GM23338 (cell line): ENCODE results near the gene ICE1. TPM values are rescaled to one million over a fixed set of nuclear protein-coding genes. Genes with fewer than 3 reads are reported as not detected.

Source experiments
- ATAC-seq: fragments of 200-7000 bp; cut with Tn5 transposase; 3 replicates; pipeline ENCODE4 v1.9.1; 2020
- DNase-seq: peaks from one replicate; pipeline ENCODE4 v3.0.0-alpha.2; 2015; ENCODE audit warnings: low spot score
- H2AFZ ChIP-seq: fragments of 200-600 bp; sonication (generic); 2 replicates; pipeline ENCODE4 v1.8.0; 2016; ENCODE audit warnings: antibody characterized with exemption, mild to moderate bottlenecking, moderate library complexity
- H3F3A ChIP-seq: fragments of 200-600 bp; sonication (generic); replicated peaks from 2 replicates; pipeline ENCODE4 v1.8.0; 2017; ENCODE audit warnings: antibody characterized with exemption, mixed run types, low read depth
- H3K27ac ChIP-seq: fragments of 200-600 bp; sonication (generic); 2 replicates; pipeline ENCODE4 v1.6.1; 2016; ENCODE audit warnings: low read depth
- H3K27me3 ChIP-seq: fragments of 200-600 bp; sonication (generic); 2 replicates; pipeline ENCODE4 v1.8.0; 2016; ENCODE audit warnings: mild to moderate bottlenecking, mixed run types, moderate library complexity; ENCODE audit not compliant: insufficient read depth
- H3K36me3 ChIP-seq: fragments of 200-600 bp; sonication (generic); 2 replicates; pipeline ENCODE4 v1.8.0; 2016; ENCODE audit warnings: mild to moderate bottlenecking; ENCODE audit not compliant: insufficient read depth
- H3K4me1 ChIP-seq: fragments of 200-600 bp; sonication (generic); 2 replicates; pipeline ENCODE4 v1.8.0; 2016; ENCODE audit warnings: mild to moderate bottlenecking, moderate library complexity; ENCODE audit not compliant: insufficient read depth
- H3K4me2 ChIP-seq: fragments of 200-600 bp; sonication (generic); 2 replicates; pipeline ENCODE4 v1.7.1; 2017; ENCODE audit warnings: mixed run types
- H3K4me3 ChIP-seq: fragments of 200-600 bp; sonication (generic); 2 replicates; pipeline ENCODE4 v1.6.1; 2016; ENCODE audit warnings: mixed run types
- H3K79me2 ChIP-seq: fragments of 200-600 bp; sonication (generic); replicated peaks from 2 replicates; pipeline ENCODE4 v1.8.0; 2017; ENCODE audit warnings: mild to moderate bottlenecking; ENCODE audit not compliant: insufficient read depth
- H3K9me2 ChIP-seq: fragments of 200-600 bp; sonication (generic); 2 replicates; pipeline ENCODE4 v1.8.0; 2017; ENCODE audit not compliant: insufficient read depth
- H4K20me1 ChIP-seq: fragments of 200-600 bp; sonication (generic); replicated peaks from 2 replicates; pipeline ENCODE4 v1.8.0; 2017; ENCODE audit warnings: mild to moderate bottlenecking; ENCODE audit not compliant: insufficient read depth
- H3K27ac Mint-ChIP-seq: 2 replicates; pipeline ENCODE4 v1.8.0; 2020; ENCODE audit warnings: inconsistent platforms, mild to moderate bottlenecking, moderate library complexity, mixed read lengths
- H3K27me3 Mint-ChIP-seq: 3 replicates; pipeline ENCODE4 v1.8.0; 2022; ENCODE audit warnings: low read depth, mild to moderate bottlenecking, moderate library complexity, mixed read lengths, inconsistent platforms; ENCODE audit not compliant: insufficient read depth, poor library complexity
- H3K36me3 Mint-ChIP-seq: 3 replicates; pipeline ENCODE4 v1.8.0; 2021; ENCODE audit warnings: low read depth, mild to moderate bottlenecking, inconsistent platforms, moderate library complexity, mixed read lengths
- H3K4me1 Mint-ChIP-seq: 3 replicates; pipeline ENCODE4 v1.8.0; 2020; ENCODE audit warnings: mild to moderate bottlenecking, inconsistent platforms, mixed read lengths
- H3K4me3 Mint-ChIP-seq: 3 replicates; pipeline ENCODE4 v1.8.0; 2021; ENCODE audit warnings: moderate library complexity, mild to moderate bottlenecking, inconsistent platforms, mixed read lengths
- H3K9me3 Mint-ChIP-seq: 3 replicates; pipeline ENCODE4 v1.8.0; 2020; ENCODE audit warnings: moderate library complexity, mild to moderate bottlenecking, inconsistent platforms, mixed read lengths
- CREB1 ChIP-seq: fragments of 250-450 bp; sonication (Bioruptor Pico); IDR thresholded peaks from 2 replicates; pipeline ENCODE4 v1.5.0; 2020; ENCODE audit warnings: low read depth, mild to moderate bottlenecking, moderate library complexity
- EZH2 ChIP-seq: fragments of 200-600 bp; sonication (generic); IDR thresholded peaks from one replicate; pipeline ENCODE4 v1.8.0; 2017; ENCODE audit warnings: antibody characterized with exemption, mild to moderate bottlenecking, low read depth; ENCODE audit not compliant: unreplicated experiment
- EZH2phosphoT487 ChIP-seq: fragments of 200-600 bp; sonication (generic); IDR thresholded peaks from one replicate; pipeline ENCODE4 v1.8.1; 2018; ENCODE audit warnings: antibody characterized with exemption; ENCODE audit not compliant: unreplicated experiment
- JUNB ChIP-seq: IDR thresholded peaks from one replicate; pipeline ENCODE4 v1.6.1; 2016; ENCODE audit warnings: antibody characterized with exemption; ENCODE audit not compliant: unreplicated experiment
- NANOG ChIP-seq: IDR thresholded peaks from 2 replicates; pipeline ENCODE4 v1.6.1; 2016; ENCODE audit warnings: antibody characterized with exemption, borderline replicate concordance
- POLR2AphosphoS5 ChIP-seq: IDR thresholded peaks from 2 replicates; pipeline ENCODE4 v1.6.1; 2016; ENCODE audit warnings: antibody characterized with exemption, low read depth
- REST ChIP-seq: IDR thresholded peaks from one replicate; pipeline ENCODE4 v1.6.1; 2018; ENCODE audit warnings: antibody characterized with exemption; ENCODE audit not compliant: unreplicated experiment
- STAT1 ChIP-seq: IDR thresholded peaks from one replicate; pipeline ENCODE4 v1.6.1; 2016; ENCODE audit warnings: antibody characterized with exemption; ENCODE audit not compliant: unreplicated experiment
- ZNF114 ChIP-seq: fragments of 250-450 bp; sonication (Bioruptor Pico); IDR thresholded peaks from 2 replicates; pipeline ENCODE4 v1.5.0; 2020; ENCODE audit warnings: mild to moderate bottlenecking, moderate library complexity
- ZNF331 ChIP-seq: fragments of 250-450 bp; sonication (Bioruptor Pico); IDR thresholded peaks from 2 replicates; pipeline ENCODE4 v1.5.0; 2020; ENCODE audit warnings: low read depth, mild to moderate bottlenecking, moderate library complexity
- polyA plus RNA-seq: library from polyadenylated mRNA; unstranded; fragments of >200 nt; fragmentation: Nextera tagmentation; extraction: Ambion mirVana; gene quantifications from 2 replicates; pipeline ENCODE4 v1.2.1, GENCODE V29; 2016
- total RNA-seq: library from RNA; depleted of rRNA; stranded (reverse); fragments of >200 nt; shearing (Covaris generic); gene quantifications from 2 replicates; pipeline ENCODE4 v1.2.3, GENCODE V29; 2014
- TF ChIP-seq, protein P1 (sequence below): fragments of 250-450 bp; sonication (Bioruptor Pico); IDR thresholded peaks from 2 replicates; pipeline ENCODE4 v1.5.0; 2020; ENCODE audit warnings: mild to moderate bottlenecking, moderate library complexity
- TF ChIP-seq, protein P2 (sequence below), 2 experiments: fragments of 200-600 bp in 1 of 2; sonication (generic) in 1 of 2; conservative IDR thresholded peaks; 2 replicates each; pipeline versions ENCODE4 v1.5.1 to v1.6.1; 2016 to 2017; ENCODE audit warnings: antibody characterized with exemption in 2 of 2, low read depth in 2 of 2, mild to moderate bottlenecking in 2 of 2, moderate library complexity in 1 of 2
- TF ChIP-seq, protein P3 (sequence below): IDR thresholded peaks from 2 replicates; pipeline ENCODE4 v1.6.1; 2016; ENCODE audit warnings: antibody characterized with exemption

ICE1 gene
- total and polyA plus RNA-seq, 2 experiments from 2014 or later, result 59.5 to 65.1 TPM

DNA sequence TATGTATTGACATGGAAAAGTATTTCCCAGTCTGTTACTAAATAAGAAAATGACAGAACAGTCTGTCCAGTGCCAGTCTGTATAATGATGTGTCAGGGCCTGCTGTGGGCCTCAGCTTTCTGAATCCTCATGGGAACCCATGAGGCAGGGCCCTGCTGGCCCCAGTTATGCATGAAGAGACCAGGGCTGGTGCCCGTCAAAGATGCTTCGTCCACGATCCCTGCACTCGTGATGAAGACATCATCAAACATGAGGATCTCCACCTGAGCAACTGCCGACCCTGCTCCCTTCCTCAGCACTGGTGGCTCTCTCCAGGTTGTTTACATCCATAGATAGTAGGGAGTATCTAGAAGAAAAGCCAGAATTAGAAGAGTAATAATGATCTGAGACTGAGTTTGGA lies 52.5 kb downstream of the ICE1 start:
- no peaks in the 10 kb centered on the region for H3K9me2 ChIP-seq
- peaks cover 63% of the 10 kb centered on the region for H3K36me3 Mint-ChIP-seq
- no peak for ATAC-seq

More for the DNA sequence above, 52.5 kb downstream of the ICE1 start:
- H3K4me3 ChIP-seq, result no peak overlapping the region
- H3K27ac ChIP-seq, result no peak overlapping the region
- H3K4me1 ChIP-seq, result no peaks in the 10 kb centered on the region
- Mint-ChIP-seq H3K4me3 (no peak overlapping the region), H3K4me1 (no peaks in the 10 kb centered on the region), H3K27ac (no peak overlapping the region), H3K9me3 (peaks cover 3% of the 10 kb centered on the region; the same call in 1 of the 3 replicates), H3K27me3 (peaks cover 2% of the 10 kb centered on the region)
- no peak overlapping the region for H3K4me2 ChIP-seq
- H2AFZ ChIP-seq, result no peak overlapping the region
- peaks cover under 1% of the 10 kb centered on the region; the same call in 1 of the 2 replicates for H4K20me1 ChIP-seq
- no peaks in the 10 kb centered on the region for H3K27me3 ChIP-seq
- H3K79me2 ChIP-seq, result no peaks in the 10 kb centered on the region
- no peaks in the 10 kb centered on the region for H3F3A ChIP-seq
- TF ChIP-seq, protein P1, sequence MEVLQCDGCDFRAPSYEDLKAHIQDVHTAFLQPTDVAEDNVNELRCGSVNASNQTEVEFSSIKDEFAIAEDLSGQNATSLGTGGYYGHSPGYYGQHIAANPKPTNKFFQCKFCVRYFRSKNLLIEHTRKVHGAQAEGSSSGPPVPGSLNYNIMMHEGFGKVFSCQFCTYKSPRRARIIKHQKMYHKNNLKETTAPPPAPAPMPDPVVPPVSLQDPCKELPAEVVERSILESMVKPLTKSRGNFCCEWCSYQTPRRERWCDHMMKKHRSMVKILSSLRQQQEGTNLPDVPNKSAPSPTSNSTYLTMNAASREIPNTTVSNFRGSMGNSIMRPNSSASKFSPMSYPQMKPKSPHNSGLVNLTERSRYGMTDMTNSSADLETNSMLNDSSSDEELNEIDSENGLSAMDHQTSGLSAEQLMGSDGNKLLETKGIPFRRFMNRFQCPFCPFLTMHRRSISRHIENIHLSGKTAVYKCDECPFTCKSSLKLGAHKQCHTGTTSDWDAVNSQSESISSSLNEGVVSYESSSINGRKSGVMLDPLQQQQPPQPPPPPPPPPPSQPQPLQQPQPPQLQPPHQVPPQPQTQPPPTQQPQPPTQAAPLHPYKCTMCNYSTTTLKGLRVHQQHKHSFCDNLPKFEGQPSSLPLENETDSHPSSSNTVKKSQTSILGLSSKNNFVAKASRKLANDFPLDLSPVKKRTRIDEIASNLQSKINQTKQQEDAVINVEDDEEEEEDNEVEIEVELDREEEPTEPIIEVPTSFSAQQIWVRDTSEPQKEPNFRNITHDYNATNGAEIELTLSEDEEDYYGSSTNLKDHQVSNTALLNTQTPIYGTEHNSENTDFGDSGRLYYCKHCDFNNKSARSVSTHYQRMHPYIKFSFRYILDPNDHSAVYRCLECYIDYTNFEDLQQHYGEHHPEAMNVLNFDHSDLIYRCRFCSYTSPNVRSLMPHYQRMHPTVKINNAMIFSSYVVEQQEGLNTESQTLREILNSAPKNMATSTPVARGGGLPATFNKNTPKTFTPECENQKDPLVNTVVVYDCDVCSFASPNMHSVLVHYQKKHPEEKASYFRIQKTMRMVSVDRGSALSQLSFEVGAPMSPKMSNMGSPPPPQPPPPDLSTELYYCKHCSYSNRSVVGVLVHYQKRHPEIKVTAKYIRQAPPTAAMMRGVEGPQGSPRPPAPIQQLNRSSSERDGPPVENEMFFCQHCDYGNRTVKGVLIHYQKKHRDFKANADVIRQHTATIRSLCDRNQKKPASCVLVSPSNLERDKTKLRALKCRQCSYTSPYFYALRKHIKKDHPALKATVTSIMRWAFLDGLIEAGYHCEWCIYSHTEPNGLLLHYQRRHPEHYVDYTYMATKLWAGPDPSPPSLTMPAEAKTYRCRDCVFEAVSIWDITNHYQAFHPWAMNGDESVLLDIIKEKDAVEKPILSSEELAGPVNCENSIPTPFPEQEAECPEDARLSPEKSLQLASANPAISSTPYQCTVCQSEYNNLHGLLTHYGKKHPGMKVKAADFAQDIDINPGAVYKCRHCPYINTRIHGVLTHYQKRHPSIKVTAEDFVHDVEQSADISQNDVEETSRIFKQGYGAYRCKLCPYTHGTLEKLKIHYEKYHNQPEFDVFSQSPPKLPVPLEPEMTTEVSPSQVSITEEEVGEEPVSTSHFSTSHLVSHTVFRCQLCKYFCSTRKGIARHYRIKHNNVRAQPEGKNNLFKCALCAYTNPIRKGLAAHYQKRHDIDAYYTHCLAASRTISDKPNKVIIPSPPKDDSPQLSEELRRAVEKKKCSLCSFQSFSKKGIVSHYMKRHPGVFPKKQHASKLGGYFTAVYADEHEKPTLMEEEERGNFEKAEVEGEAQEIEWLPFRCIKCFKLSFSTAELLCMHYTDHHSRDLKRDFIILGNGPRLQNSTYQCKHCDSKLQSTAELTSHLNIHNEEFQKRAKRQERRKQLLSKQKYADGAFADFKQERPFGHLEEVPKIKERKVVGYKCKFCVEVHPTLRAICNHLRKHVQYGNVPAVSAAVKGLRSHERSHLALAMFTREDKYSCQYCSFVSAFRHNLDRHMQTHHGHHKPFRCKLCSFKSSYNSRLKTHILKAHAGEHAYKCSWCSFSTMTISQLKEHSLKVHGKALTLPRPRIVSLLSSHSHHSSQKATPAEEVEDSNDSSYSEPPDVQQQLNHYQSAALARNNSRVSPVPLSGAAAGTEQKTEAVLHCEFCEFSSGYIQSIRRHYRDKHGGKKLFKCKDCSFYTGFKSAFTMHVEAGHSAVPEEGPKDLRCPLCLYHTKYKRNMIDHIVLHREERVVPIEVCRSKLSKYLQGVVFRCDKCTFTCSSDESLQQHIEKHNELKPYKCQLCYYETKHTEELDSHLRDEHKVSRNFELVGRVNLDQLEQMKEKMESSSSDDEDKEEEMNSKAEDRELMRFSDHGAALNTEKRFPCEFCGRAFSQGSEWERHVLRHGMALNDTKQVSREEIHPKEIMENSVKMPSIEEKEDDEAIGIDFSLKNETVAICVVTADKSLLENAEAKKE (CRISPR knock-in tag), result no peak
- no peak for TF ChIP-seq POLR2AphosphoS5
- no peak for TF ChIP-seq ZNF114 (CRISPR knock-in tag)
- TF ChIP-seq, protein P2, sequence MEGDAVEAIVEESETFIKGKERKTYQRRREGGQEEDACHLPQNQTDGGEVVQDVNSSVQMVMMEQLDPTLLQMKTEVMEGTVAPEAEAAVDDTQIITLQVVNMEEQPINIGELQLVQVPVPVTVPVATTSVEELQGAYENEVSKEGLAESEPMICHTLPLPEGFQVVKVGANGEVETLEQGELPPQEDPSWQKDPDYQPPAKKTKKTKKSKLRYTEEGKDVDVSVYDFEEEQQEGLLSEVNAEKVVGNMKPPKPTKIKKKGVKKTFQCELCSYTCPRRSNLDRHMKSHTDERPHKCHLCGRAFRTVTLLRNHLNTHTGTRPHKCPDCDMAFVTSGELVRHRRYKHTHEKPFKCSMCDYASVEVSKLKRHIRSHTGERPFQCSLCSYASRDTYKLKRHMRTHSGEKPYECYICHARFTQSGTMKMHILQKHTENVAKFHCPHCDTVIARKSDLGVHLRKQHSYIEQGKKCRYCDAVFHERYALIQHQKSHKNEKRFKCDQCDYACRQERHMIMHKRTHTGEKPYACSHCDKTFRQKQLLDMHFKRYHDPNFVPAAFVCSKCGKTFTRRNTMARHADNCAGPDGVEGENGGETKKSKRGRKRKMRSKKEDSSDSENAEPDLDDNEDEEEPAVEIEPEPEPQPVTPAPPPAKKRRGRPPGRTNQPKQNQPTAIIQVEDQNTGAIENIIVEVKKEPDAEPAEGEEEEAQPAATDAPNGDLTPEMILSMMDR (conservative IDR thresholded peaks at IDR 0.05; ENCODE audit: low read depth in 2 of 2), result no peak
- no peak for TF ChIP-seq REST
- TF ChIP-seq ZNF331 (CRISPR knock-in tag), result no peak
- TF ChIP-seq NANOG, result no peak
- TF ChIP-seq, protein P3, sequence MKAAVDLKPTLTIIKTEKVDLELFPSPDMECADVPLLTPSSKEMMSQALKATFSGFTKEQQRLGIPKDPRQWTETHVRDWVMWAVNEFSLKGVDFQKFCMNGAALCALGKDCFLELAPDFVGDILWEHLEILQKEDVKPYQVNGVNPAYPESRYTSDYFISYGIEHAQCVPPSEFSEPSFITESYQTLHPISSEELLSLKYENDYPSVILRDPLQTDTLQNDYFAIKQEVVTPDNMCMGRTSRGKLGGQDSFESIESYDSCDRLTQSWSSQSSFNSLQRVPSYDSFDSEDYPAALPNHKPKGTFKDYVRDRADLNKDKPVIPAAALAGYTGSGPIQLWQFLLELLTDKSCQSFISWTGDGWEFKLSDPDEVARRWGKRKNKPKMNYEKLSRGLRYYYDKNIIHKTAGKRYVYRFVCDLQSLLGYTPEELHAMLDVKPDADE, result no peak
- TF ChIP-seq EZH2, result no peak
- TF ChIP-seq CREB1, result no peak
- TF ChIP-seq STAT1, result no peak
- no peak for TF ChIP-seq JUNB
- TF ChIP-seq EZH2phosphoT487, result no peak
- H3K36me3 ChIP-seq, result peaks cover 17% of the 10 kb centered on the region
- DNase-seq, result no peak
